ENCODE measurements around the gene WDFY4.

DNA sequence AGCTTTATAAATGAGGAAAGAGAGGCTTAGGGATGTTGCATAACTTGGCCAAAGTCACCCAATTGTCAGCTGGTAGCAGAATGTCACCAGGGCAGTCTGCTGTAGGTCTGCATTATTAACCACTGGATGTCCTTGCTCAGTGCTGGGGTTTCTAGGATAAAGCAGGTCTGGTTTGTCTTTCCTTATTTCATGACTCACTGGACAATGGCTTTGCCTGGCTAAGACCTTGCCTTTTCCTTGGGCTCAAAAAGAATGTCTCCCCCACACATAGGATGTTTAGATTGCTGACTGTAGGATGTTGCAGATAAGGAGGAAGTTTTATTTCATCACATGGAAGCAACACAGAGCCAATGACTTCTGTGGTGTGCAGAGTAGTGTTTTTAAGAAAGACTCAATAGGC, 29.4 kb downstream of the WDFY4 start:
- no peak for TF ChIP-seq ZFX (IDR thresholded peaks at IDR 0.05)
- TF ChIP-seq, protein P1, sequence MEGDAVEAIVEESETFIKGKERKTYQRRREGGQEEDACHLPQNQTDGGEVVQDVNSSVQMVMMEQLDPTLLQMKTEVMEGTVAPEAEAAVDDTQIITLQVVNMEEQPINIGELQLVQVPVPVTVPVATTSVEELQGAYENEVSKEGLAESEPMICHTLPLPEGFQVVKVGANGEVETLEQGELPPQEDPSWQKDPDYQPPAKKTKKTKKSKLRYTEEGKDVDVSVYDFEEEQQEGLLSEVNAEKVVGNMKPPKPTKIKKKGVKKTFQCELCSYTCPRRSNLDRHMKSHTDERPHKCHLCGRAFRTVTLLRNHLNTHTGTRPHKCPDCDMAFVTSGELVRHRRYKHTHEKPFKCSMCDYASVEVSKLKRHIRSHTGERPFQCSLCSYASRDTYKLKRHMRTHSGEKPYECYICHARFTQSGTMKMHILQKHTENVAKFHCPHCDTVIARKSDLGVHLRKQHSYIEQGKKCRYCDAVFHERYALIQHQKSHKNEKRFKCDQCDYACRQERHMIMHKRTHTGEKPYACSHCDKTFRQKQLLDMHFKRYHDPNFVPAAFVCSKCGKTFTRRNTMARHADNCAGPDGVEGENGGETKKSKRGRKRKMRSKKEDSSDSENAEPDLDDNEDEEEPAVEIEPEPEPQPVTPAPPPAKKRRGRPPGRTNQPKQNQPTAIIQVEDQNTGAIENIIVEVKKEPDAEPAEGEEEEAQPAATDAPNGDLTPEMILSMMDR (conservative IDR thresholded peaks at IDR 0.05) = no peak

Data from C4-2B (cell line).